Activated CD8-positive, alpha-beta memory T cell treated with anti-CD3 and anti-CD28 coated beads for 48 hours (primary cell): ENCODE data around the gene CADPS2.

ENCODE experiments used
- DNase-seq, 3 experiments: peaks; one replicate each; pipeline ENCODE4 v3.0.0-alpha.2; 2020; ENCODE audit warnings: low read depth in 2 of 3, low spot score in 2 of 3

Gene CADPS2

DNA sequence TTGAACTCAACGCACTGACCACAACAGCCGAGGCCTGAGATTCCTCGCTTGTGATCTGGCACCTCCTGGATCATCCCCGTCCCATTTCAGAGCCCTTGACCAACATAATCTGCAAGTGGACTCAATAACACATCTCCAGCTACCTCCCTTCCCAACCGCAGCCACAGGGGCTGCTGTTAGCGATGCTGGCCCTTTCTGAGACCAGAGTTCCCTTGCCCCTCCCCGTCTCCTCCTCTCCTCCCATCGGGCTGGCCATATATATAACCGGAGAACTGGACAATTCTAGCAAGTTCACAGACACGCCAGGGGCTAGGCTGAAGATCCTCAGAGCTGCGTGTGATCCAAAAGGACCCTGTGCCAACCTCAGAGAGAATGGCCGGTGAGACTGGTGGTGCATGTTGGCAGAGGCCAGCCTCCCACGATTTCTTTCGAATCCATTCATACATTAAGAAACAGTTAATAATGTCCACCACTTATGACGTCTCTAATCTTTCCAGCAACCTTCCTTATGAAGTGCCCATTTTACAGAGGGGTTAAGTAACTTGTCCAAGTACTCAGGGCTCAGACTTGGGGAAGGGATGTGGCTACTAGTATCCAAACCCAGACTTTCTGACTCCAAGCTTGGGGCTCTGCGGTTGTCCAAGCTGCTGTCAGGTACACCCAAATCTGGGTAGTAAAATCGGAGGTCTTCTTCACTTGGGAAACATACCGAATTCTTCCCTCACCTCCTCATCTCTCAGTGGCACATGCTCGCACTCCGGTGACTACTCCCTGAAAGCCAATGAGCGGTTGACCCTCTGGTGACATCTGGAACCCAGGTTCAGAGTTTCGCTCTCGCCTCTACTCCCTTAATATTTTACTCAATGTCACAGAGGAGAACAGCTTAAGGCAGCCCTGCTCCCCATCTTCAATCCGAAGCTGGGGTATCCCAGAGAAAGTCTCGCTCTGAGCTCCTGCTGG is 570.5 kb downstream of the CADPS2 start:
- no peak for DNase-seq

DNA sequence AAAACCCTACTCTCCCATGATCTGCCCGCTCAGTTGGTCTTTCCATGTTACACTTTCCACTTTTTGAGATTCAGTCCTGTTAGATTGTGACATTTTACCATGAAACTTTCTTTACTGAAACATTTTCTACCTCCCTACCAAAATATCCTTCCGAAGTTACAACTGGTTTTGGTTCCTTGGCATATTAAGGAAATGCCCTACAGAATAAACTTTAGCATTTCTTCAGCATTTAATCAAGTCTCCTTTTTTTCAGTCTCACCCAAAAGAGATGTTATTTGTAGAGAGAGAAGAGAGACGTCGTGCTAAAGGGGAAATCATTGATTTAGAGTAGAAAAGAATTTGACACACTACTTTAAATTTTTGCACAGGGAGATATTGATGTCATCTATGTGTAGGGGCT is 572.0 kb downstream of the CADPS2 start:
- DNase-seq, result no peak

DNA sequence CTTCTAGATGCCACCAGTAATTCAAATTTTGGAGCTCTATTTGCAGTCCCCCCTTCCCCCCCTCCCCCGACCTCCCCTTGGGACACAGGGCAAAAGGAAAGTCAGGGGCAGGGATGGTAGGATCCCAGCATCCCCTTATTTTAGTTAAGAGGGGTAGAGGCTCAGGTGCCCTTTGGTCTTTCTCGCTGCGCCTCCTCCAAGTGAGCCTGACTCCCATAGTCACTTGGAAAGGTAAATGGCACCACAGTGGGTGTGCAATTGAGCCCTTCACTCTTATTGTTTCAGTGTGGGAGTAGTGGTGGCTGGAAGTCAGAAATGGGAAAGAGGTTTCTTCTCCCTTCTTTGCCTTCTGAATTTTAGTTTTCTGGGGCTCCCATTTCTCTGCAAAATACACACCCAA is 573.5 kb downstream of the CADPS2 start:
- DNase-seq, result no peak

GRCh38 chr7:122311734-122312450 is 574.4 kb downstream of the CADPS2 start:
- DNase-seq, result no peak

DNA sequence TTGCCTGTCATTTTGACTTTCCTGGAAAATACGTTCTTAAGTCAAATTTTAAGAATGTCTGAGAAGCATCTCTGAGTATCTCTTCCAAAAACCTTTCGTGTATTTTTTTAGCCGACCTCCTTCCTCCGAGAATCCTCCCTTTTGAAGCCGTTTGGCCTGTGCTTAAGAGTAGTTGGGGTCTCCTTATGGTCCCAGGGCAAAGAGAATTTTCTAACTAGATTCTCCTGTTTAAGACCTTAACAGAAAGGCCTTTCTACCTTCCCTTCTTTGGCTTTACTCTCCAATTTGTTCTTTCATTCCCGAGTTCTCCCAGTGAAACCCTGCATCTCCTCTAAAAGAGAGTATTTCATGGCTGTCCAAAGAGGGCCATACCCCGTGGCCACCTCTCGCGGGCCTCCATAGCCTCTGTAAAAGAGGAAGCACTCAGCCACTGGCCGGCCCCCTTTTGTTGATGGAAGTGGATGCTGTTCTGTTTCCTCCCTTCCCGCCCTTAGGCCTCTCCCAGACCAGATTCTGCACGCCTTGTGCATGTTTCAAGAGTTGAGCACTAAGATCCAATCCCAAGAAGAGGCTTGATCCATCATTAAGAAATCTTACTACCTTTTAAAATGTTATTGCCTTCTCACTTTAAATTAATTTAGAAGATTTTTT is 575.1 kb downstream of the CADPS2 start:
- no peak for DNase-seq

GRCh38 chr7:122310119-122311021 is 575.9 kb downstream of the CADPS2 start:
- no peak for DNase-seq

DNA sequence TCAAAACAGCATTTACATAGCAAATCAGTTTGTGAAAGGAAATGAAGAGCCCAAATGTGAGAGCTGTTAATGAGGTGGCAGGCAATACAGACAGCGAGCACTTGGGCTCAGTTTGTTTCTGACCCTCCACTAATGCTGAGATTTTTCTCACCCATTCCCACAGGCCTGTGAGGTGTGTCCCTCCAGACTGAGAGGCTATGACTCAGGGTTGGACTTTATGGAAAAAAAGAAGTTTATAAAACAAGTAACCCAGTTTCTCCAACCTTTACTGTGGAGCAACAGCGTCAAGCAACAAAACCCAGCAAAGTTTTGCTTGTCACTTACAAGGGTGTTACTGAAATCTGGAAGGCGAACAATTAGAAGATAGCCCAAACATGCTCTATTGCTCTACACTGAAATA is 576.8 kb downstream of the CADPS2 start:
- no peak for DNase-seq

DNA sequence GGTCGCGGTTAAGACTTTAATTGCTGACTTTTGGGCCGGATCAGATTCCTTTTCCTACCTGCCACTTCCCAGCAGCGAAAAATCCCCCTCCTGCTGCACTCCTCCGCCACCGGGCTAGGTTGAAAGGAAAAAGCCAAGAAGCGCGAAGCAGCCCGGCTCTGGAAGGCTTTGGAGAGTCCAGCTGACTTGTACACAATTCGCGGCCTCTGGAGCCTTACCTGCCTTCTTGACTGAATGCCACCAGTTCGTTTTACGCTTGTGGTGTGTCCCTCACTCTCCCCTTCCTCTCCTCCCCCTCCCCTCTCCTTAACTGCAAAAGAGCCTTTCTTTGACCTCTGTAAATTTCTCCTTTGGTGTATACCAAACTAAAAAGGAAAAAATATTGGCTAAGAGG is 579.0 kb downstream of the CADPS2 start:
- DNase-seq, result no peak

DNA sequence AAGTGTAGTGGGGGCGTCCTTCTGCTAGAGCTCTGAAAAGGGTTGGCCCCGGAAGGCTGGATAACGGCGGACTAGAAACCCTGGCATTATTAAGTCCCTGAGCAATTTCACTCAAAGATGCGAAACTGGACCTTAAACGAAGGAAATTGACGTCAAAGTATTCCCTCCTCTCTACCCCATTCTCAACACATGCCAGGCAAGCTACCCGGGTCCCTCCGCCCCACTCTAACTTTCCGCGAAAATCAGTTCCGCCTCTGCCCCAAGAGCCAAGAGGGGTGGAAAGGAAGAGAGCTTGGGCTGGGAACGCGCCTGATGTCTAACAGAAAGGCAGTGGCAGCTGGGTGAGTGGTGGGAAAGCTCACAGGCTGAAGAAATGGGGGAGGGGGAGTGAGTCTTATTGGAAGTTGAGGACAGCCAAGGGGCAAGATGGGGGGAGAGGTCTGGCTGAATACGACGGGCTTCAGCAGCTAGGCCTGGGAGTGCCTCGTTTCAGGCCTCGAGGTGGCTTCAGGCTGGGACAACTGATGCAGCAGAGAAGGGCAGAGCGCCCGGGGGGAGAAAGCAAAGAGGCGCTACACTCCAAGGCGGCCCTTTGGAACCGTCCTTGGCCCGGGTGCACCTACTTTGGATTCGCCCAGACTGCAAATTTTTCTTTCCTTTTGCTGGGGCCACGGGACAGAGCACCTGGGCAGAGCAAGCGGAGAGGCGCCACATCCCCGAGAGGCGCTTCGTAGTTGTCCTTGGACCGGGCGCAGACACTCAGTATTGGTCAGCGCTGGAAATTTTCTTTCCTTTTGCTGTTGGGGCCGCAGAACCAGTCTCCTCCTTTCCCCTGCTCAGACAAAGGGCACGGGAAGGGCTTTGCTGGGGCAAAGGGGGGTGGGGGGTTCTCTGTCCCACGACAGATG is 579.7 kb downstream of the CADPS2 start:
- DNase-seq, result no peak

- no peak for DNase-seq
Observed at GRCh38 chr7:122305475-122306319, 580.6 kb downstream of the CADPS2 start.

DNA sequence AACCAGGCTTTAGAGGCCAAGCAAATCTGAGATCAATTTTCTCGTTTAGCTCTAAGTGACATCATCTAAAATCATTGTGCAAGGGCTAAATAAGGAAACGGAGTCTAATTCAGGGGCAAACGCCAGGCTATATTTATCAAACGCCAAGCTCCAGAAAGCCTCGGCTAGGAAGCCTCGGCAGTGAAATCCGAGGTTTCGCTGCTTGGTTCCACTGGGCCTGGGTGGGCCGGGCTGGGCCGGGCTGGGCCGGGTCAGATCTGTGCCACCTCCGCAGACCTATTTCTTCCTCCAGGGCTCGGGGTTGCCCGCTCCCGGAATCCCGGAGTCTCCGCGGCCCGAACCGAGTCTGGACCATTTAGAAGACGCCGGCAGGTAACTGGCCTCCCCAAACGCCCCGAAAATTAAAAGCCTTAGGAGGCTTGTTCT is 581.3 kb downstream of the CADPS2 start:
- no peak for DNase-seq

- DNase-seq, result no peak
Observed at GRCh38 chr7:122304319-122304975, 581.8 kb downstream of the CADPS2 start, which contains the start of gene FEZF1. FEZF1 (minus strand) TSS chr7:122304750; CDS start chr7:122304437, 313 bp downstream.

GRCh38 chr7:122303531-122304318 is 582.5 kb downstream of the CADPS2 start:
- no peak for DNase-seq

GRCh38 chr7:122302761-122303530 is 583.3 kb downstream of the CADPS2 start:
- no peak for DNase-seq

DNA sequence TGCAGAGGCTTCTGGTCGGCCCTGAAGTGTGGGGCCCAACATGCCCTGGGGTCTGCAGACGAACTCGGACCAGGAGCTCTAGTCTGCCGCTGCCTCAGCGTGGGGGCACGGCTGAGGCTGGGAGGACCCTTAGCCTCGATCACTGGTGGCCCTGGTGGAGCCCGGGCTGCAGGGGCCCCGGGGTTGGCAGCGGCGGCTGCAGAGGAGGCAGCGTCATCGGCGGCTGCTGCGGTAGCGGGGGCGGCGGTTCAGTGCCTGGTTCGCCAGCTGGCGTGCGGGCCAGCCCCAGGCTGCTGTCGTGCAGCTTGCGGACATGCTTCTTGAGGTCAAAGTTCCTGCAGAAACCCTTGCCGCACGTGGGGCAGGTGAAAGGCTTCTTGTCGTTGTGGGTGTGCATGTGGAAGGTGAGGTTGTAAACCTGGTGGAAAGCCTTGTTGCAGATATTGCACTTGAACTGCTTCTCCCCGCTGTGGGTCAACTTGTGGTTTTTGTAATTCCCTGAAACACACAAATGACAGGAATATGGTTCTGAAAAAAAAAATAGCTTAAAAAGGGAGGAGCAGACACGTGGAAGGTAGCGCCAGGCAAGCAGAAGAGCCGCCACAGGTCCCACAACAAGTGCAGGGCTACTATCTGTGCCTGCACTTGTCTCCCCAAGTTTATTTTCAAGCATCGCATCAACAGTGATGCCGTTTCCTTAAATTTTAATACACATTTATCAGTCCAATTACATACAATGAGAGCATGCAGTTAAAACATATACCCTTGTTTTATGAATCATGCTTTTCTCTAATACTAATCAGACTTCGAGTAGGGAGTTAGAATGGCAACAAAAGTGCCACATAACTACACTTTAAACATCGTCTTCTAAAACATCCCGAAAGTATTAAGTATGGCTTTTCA is 584.2 kb downstream of the CADPS2 start:
- no peak for DNase-seq
